Epidermal melanocyte (primary cell): Measurements from ENCODE around the gene MRI1.
"Not testable (repeated sequence)": the region's sequence is repeated elsewhere in the genome, so short reads cannot be mapped to it uniquely, and the experiment has no call there.

Experiments used
- DNase-seq: peaks from one replicate; pipeline ENCODE4 v3.0.0; 2011; ENCODE audit warnings: low spot score; ENCODE audit not compliant: insufficient read length

MRI1 gene

DNA sequence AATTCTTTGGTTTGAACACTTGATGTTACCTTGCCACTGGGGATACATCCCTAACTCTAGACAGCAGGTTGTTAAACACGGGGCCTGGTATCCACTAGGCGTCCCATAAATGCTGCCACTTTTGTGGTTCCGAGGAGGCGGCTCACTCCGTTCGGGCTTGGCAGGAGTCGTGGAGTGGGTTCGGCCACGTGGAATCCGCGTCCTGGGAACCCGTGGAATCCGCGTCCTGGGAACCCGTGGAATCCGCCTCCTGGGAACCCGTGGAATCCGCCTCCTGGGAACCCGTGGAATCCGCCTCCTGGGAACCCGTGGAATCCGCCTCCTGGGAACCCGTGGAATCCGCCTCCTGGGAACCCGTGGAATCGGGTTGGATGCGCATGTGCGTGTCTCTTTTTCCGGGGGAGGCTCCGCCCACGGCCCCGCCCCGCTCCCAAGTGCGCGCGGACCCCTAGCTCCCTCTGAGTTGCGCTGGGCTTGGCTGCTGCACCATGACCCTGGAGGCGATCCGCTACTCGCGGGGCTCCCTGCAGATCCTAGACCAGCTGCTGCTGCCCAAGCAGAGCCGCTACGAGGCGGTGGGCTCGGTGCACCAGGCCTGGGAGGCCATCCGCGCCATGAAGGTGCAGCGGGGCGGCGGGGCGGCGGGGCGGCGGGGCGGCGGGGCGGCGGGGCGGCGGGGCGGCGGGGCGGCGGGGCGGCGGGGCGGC, at the start of gene MRI1:
Gene MRI1, plus strand, starts transcription at position 422 of the 707 bp plus-strand sequence. Its CDS starts 67 bp downstream, at position 489.
- peak; percentile 96 for DNase-seq

DNA sequence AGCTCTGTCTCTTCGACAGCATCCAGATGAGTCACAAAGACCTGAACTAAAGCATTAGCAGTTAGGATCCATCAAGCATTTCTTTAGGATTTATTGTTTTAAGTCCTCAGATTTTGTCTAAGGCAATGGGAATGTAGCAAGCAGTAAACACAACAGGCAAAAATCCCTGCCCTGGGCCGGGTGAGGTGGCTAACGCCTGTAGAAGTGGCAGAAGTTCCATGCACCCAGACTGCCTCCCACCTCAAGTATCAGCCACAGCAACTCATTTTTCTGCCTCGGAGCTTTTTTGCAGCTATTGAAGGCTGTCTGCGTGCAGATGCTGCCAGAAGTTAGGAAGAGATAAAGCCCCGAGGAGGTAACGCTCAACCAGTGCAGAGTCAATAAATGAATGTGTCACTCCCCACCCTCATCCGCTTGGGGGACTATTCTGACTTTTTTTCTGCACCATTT, 47.1 kb upstream of the MRI1 start:
- DNase-seq: no peak

DNA sequence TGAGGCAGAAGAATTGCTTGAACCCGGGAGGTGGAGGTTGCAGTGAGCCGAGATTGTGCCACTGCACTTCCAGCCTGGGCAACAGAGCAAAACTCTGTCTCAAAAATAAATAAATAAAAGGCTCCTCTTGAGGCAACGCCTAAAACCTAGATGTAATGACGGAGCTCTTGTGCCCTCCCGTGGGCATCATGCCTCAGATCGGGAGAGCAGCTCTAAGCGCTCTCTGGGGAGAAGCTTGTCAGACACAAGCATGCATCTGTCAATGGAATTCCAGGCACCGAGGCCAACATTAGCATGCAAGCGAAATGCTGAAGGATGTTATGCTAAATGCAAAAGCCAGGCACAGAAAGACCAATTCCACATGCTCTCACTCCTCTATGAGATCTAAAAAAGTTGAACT, 45.6 kb upstream of the MRI1 start:
- peak; percentile 66 for DNase-seq

DNA sequence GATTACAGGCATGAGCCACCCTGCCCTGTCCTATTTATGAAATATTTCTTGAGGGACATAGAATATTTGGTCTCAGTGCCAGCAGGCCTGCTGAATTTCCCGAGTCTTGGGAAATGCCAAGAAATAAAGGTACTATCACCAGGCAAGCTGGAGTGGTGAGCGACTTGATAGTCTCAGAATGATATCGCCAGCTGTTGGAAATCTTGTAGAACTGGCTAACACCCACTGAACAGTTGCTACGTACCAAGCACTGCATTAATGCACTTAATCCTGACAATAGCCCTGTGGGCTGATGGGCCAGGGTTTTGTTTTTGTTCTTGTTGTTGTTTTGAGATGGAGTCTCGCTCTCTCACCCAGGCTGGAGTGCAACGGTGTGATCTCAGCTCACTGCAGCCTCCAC, 42.2 kb upstream of the MRI1 start:
- DNase-seq: no peak

DNA sequence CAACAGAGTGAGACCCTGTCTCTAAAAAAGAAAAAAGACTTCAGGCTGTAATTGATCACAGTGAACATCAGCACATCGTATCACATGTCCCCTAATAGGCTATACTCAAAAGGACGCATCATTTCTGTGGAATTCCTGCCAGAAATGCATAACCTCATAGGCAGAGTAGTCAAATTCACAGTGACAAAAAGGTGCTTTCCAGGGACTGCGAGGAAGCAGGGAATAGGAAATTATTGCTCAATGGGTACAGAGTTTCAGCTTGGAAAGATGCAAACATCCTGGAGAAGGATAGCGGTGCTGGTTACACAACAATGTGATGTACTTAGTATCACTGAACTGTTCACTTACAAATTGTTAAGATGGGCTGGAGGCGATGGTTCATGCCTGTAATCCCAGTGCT, 41.1 kb upstream of the MRI1 start:
- no peak for DNase-seq

DNA sequence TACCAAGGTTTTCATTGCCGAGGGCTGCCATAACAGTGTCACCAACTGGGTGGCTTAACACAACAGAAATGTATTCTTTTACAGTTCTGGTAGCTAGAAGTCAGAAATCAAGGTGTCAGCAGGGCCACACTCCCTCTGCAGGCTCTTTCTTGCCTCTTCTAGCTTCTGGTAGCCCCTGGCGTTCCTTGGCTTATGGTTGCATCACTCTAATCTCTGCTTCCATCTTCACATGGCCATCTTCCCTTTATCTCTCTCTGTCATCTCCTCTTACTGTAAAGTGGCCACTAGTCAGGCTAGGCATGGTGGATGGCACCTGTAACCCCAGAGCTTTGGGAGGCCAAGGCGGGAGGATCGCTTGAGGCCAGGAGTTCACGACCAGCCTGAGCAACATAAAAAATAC, 38.0 kb upstream of the MRI1 start:
- DNase-seq: no peak

DNA sequence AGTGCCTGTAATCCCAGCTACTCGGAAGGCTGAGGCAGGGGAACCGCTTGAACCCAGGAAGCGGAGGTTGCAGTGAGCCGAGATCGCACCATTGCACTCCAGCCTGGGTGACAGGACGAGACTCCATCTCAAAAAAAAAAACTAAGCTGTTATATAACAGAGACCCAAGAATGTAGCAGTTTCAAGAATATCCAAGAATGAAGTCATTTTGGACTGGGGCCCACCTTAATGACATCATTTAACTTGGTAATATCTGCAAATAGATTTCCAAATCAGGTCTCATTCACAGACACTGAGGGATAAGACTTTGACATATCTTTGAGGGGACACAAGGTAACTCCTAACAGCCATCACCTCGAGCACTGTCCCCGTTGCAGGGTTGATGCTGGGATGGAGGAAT, 36.5 kb upstream of the MRI1 start:
- DNase-seq: no peak

DNA sequence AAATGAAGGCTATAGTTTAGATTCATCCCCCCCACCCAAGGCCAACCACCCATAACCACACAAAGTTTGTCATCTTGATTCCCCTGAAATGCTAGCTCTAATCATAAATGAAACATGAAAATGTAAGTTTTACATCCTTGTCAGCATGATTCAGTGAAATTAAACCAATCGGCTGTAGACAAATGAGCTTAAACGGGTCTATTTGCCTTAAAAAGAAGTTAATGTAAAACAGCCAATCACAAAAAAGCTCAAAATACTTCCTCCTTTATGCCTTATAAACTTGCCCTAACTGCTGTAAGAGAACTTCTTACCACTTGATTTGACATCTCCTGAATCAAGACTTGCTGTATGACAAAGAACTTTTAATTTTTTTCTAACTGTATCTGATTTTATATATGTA, 34.5 kb upstream of the MRI1 start:
- DNase-seq: no peak

DNA sequence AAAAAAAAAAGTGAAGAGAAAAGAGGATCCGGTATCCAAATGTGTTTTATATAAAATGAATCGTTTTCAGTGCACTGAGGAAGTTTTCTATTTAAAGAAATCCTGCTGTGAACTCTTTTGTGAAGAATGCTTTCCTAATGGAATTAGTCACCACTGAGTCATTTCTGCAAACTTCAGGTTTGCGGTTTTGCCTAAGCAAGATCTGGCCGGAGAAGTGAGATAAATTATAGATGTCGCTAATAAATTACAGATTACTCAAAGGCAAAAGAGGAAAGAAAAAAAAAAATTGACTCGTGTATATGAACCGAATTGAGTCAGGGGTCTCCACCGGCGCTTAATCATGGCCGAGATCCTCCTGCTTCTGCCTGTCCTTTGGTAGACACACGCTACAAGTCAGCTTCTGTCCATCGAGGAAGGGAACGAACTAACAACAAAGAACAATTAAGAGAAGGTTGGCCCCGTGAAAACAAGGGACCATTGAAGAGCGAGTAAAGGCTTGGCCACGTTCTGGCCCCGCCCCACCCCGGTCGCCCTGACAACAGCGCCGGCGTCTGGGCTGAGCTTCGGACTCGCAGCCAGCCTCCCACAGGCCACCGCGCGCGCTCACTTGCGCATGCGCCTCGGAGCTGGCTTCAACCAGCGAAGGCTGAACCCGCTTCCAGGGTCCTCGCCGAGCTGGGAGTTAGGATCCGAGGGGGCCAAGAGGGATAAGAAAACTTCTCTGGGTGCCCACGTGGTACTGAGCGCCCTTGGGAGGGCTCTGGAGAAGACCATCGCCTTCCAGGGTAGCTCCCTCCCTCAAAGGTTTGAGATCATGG, 33.0 kb upstream of the MRI1 start:
- peak; percentile 96 for DNase-seq

DNA sequence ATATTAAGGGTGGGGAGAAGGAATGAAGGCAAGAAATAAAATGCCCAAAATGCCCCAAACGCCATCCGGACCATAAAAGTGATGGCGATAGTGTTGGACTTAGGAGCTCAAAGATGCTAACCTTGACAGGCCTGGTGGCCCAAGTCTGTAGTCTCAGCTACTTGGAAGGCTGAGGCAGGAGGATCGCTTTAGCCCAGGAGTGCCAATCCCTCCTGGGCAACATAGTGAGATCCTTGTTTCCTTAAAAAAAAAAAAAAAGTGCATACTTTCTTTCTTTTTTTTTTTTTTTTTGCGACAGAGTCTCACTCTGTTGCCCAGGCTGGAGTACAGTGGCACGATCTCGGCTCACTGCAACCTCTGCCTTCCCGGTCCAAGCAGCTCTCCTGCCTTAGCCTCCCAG, 32.0 kb upstream of the MRI1 start:
- no peak for DNase-seq

DNA sequence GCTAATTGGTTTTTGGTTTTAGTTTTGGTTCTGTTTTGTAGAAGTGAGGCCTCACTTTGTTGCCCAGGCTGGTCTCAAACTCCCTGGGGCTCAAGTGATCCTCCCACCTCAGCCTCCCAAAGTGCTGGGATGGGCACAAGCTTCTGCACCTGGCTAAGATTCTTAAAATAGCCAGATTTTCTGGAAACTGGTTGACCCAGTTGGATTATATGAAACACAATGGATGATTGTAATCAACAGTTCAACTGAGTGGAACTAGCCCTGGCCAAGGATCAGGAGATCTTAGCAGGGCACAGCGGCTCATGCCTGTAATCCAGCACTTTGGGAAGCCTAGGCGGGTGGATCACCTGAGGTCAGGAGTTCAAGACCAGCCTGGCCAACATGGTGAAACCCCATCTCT, 29.6 kb upstream of the MRI1 start:
- DNase-seq: no peak

DNA sequence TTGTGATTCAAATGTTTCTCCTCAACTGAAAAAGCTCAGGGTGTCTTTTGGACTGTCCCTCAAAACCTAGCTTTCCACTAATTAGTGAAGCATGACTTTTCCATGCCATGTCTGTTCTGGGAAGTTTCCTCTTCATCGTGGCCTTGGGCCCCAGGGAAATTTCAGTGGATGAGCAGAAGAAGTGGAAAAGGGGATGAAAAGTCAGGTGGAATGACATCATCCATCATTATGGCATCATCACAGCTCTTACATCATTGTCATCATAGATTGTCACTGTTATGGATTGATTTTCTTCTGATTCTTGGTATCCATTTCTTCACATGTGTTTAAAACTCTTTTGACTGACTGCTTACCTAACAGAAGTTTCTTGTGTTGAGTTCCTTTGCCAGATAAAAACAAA, 26.2 kb upstream of the MRI1 start:
- no peak for DNase-seq

DNA sequence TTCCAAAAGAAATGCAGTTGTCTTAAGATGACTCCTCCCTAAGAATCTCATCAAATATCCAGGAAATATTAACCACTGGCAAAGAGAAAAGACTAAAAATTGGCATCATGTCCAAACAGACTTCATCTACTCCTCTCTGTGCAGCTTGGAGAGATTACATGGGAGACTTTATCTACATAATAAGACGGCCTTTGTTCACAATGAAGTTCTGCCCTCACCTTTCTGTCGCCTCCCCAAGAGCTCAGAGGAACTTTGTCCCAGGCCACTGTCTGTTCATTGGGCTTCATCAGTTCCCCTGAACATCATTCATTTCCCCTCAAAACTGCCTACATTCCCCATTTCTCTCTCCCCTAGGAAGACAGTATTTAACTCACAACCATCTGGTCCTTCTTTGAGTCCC, 22.4 kb upstream of the MRI1 start:
- no peak for DNase-seq

DNA sequence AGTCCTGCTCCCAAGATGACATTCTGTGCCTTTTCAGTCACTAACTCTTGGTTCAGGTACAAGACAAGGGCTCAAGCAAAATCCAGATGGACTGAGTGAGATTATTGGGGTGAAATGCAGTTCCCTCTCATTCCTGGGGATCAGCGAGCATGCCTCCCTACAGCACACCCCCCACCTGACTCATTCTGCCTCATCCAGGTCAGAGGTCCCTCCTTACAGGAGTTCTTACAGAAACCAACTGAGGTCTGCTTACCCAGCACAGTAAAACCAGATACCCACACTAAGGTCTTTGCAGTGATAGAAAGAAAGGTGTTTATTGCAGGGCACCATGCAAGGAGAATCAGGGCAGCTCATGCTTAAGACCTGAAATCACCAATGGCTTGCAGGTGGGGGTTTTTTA, 21.6 kb upstream of the MRI1 start:
- DNase-seq: no peak

DNA sequence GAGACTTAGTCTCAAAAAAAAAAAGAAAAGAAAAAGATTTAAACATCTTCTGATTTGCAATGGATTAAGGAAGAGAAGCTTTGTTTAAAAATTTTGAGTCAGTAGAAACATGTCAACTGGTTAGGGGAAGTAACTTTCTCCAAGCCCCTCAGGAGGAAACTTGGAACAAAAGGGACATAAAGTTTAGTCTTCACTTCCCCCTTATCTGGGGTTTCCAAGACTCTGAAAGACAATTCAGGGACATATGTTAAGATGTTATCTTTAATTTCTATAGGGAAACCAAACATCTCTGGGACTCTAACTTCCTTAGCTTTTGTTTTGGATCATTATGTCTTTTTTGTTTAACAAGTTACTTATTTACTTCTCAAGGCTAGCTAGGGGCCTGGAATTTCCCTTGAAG, 20.1 kb upstream of the MRI1 start:
- DNase-seq: no peak

DNA sequence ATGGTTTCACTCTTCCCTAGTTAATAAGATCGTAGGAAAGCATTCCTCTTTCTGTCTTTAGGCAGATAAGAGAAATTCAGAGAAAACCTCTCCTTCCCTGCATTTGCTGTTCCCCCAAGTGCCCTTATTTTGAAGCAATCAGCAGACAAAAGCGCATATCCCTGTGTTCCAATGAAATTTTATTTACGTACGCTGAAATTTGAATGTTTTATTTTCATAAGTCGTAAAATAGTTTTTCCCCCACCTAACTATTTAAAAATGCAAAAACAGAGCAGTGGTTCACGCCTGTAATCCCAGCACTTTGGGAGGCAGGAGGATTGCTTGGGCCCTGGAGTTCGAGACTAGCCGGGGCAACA, 17.2 kb upstream of the MRI1 start:
- DNase-seq: no peak

DNA sequence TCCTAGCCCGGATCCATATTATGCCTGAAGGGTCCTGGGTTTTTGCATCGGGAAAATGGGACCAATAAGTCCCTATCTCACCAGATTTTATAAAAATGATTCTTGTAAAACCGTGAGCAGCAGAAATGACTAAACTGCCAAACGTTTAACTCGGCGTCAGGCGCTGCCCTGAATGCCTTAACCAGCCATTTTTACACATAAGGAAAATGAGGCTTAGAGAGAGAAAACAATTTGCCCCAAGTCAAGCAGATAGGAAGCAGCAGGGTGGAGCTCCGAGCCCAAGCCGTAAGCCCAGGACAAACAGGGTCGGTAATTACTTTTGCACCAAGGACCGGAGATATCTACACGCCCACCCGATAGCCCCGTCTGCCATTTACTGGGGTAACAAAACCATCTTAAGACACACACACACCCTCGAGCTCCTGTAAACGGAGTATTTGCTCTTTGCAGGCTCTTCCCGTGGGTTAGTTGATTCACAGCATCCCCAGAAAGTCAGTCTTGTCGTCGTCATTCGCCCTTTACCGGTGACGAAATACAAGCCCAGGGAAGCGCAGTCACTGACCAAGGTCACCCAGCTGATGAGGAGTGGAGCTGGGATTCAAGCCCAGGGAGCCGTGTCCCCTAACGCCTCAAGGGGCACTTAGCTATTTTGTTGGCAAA, 16.0 kb upstream of the MRI1 start:
- DNase-seq: no peak

DNA sequence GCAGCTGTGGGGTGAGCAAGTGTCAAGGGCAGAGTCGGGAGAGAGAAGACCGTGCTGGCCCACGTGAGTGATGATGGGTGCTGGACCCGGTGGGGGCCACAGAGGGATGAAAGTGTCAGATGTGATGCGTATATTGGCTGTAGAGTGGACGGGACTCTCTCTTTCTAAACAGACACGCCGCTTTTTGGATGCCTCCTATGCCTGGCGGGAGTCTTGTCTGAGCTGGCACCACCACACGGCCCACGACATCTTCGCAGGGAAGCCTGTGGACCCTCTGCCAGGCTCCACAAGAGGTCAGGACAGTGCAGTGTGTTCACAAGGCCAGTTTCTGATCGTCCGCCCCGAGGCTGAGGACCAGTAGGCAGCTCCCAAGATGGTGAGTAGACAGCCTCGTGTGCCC, 12.9 kb upstream of the MRI1 start:
- no peak for DNase-seq

DNA sequence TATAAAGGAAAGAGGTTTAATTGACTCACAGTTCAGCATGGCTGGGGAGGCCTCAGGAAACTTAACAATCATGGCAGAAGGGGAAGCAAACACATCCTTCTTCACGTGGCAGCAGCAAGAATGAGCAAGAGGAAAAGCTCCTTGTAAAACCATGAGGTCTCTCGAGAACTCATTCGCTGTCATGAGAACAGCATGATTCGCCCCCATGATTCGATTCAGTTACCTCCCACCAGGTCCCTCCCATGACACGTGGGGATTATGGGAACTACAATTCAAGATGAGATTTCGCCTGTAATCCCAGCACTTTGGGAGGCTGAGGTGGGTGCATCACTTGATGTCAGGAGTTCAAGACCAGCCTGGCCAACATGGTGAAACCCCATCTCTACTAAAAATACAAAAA, 10.7 kb upstream of the MRI1 start:
- DNase-seq: not testable (repeated sequence)

DNA sequence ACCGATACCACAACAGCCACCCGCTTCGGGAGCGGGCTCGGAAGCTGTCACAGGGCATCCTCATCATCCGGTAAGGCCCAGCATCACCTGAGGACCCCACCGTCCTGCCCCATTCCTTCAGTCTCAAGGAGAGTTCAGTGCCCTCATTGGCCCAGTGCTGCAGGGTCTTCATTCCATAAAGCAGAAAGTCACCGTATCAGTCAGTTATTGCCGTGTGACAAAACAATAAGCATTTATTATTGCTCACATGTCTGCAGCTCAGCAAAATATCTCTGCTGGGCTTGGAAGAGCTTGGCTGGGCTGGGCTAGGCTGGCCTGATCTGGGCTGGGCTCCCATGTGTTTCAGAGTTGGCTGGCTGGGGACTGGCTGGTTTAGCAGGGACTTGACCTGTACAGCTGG, 8.1 kb upstream of the MRI1 start:
- DNase-seq: no peak

DNA sequence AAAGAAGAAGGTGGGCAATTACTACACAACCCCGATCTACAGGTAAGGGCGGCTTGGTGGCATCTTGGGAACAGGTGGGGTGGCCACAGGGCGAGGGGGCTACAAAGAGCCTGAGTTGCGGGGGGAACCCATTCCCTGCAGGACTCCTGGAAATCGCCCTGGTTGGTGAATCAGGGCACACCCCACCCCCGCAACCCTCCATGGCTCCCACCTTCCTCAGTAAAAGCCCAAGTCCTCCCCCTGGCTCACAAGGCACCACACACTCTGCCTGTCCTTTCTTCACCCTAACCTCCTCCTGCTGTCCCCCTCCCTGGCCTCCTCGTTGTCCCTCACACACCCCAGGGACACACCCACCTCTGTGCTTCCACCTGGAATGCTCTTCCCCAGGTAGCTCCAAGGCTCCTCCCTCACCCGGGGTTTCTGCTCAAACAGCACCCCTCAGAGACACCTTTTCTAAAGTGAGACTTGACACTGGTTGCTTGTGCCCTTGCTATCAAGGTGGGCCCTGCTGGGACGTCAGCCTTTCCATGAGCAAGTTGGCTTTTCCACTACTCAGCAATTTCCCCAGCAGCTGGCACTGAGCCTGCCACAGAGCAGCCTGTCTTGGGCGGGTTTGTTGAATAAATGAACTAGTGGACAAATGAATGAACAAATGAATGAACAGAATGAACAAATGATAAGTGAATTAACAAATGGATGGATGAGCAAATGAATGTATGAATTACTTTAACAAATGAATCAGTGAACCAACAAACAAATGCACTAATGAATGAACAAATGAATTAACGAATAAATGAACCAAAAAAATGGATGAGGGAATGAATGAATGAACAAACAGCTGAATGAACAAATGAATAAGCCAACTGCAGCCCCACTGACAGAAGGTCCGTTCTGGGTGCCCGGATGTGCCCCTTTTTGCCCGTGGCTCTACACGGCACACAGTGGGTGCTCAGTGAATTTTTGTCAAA, 6.2 kb upstream of the MRI1 start:
- DNase-seq: no peak
